Measurements from ENCODE around the gene CFAP157. TPM values are rescaled to one million over a fixed set of nuclear protein-coding genes. Genes with fewer than 3 reads are reported as not detected.

Gene CFAP157
- total RNA-seq, 1 experiment from 2014 or later = 0.22 TPM

DNA sequence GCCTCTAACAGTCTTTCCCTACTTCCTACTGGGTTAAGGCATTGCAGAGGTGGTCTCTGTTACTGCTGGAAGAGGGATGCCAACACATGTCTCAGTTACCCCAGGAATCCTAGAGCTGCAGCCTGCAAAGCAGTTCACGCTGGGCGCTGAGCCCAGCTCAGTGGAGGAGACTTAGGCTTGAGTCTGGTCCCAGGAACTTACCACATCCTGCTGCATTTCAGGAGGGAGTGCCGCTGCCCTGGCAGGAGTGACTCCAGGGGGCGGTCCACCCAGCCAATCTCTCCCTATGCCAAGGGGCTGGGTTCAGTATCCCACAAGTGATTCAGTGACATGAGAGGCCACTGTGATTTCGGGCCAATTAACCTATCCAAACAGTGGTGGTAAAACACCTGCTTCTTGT lies 16.7 kb downstream of the CFAP157 start:
- TF ChIP-seq EZH2 (IDR thresholded peaks at IDR 0.05) = no peak
- no peak for TF ChIP-seq EZH2phosphoT487 (IDR thresholded peaks at IDR 0.05; ENCODE audit: borderline replicate concordance)
- TF ChIP-seq SIN3A (IDR thresholded peaks at IDR 0.05; ENCODE audit: low read depth) = no peak
- TF ChIP-seq ZNF274 (IDR thresholded peaks at IDR 0.05; ENCODE audit: low read depth, low read length) = no peak
- no peak for TF ChIP-seq TCF7L2 (IDR thresholded peaks at IDR 0.05; ENCODE audit: borderline replicate concordance, extremely low read depth, insufficient read depth, insufficient read length)
- no peak for TF ChIP-seq REST (IDR thresholded peaks at IDR 0.05; ENCODE audit: low read depth)
- TF ChIP-seq, protein P1, sequence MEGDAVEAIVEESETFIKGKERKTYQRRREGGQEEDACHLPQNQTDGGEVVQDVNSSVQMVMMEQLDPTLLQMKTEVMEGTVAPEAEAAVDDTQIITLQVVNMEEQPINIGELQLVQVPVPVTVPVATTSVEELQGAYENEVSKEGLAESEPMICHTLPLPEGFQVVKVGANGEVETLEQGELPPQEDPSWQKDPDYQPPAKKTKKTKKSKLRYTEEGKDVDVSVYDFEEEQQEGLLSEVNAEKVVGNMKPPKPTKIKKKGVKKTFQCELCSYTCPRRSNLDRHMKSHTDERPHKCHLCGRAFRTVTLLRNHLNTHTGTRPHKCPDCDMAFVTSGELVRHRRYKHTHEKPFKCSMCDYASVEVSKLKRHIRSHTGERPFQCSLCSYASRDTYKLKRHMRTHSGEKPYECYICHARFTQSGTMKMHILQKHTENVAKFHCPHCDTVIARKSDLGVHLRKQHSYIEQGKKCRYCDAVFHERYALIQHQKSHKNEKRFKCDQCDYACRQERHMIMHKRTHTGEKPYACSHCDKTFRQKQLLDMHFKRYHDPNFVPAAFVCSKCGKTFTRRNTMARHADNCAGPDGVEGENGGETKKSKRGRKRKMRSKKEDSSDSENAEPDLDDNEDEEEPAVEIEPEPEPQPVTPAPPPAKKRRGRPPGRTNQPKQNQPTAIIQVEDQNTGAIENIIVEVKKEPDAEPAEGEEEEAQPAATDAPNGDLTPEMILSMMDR (IDR thresholded peaks at IDR 0.05 in 2 of 3, conservative IDR thresholded peaks at IDR 0.05 in 1 of 3; ENCODE audit: borderline replicate concordance in 1 of 3, insufficient read depth in 1 of 3, low read depth in 2 of 3, low read length in 2 of 3) = no peak
- TF ChIP-seq, protein P2, sequence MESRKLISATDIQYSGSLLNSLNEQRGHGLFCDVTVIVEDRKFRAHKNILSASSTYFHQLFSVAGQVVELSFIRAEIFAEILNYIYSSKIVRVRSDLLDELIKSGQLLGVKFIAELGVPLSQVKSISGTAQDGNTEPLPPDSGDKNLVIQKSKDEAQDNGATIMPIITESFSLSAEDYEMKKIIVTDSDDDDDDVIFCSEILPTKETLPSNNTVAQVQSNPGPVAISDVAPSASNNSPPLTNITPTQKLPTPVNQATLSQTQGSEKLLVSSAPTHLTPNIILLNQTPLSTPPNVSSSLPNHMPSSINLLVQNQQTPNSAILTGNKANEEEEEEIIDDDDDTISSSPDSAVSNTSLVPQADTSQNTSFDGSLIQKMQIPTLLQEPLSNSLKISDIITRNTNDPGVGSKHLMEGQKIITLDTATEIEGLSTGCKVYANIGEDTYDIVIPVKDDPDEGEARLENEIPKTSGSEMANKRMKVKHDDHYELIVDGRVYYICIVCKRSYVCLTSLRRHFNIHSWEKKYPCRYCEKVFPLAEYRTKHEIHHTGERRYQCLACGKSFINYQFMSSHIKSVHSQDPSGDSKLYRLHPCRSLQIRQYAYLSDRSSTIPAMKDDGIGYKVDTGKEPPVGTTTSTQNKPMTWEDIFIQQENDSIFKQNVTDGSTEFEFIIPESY (IDR thresholded peaks at IDR 0.05; ENCODE audit: extremely low read depth, insufficient replicate concordance, low read length) = no peak
- TF ChIP-seq, protein P3, sequence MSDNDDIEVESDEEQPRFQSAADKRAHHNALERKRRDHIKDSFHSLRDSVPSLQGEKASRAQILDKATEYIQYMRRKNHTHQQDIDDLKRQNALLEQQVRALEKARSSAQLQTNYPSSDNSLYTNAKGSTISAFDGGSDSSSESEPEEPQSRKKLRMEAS (IDR thresholded peaks at IDR 0.05) = no peak
- no peak for TF ChIP-seq CEBPB (IDR thresholded peaks at IDR 0.05; ENCODE audit: low read depth)
- no peak for TF ChIP-seq EGR1 (IDR thresholded peaks at IDR 0.05; ENCODE audit: low read depth)
- DNase-seq (ENCODE audit: low read depth, low spot score) (no peak), ATAC-seq (no peak)
- Histone ChIP-seq H2AFZ (ENCODE audit: low read depth, low read length, poor library complexity, severe bottlenecking) (no peak overlapping the region), H3K79me2 (ENCODE audit: insufficient read depth, low read length) (no peaks in the 10 kb centered on the region), H3K9me3 (ENCODE audit: control insufficient read depth in 1 of 2, insufficient read depth in 1 of 2, low read depth in 1 of 2, low read length in 2 of 2) (no peaks in the 10 kb centered on the region), H3K9me2 (ENCODE audit: insufficient read depth) (no peaks in the 10 kb centered on the region), H3K4me3 (replicated peaks in 1 of 2; ENCODE audit: low read depth in 1 of 2, low read length in 2 of 2) (no peak overlapping the region), H3K4me2 (ENCODE audit: low read length) (peak overlapping the region; percentile 10; the same call in 1 of the 2 replicates), H3K27me3 (ENCODE audit: insufficient read depth, low read length) (no peaks in the 10 kb centered on the region), H3K36me3 (ENCODE audit: control insufficient read depth in 1 of 2, insufficient read depth in 2 of 2, low read length in 2 of 2) (no peaks in the 10 kb centered on the region), H3K9ac (ENCODE audit: low read length) (no peak overlapping the region), H3K27ac (ENCODE audit: low read depth, low read length) (peak overlapping the region; percentile 50; the same call in 1 of the 2 replicates), H3K4me1 (ENCODE audit: control insufficient read depth in 1 of 2, insufficient read depth in 2 of 2, low read length in 2 of 2) (peaks cover 54 to 62% of the 10 kb centered on the region in 2 experiments), H4K20me1 (ENCODE audit: insufficient read depth) (no peaks in the 10 kb centered on the region)
- POLR2A ChIA-PET = interaction anchor here (1.1 kb wide), 1 partner anchor 11 kb away, joined by 3 read pairs; the partner anchor contains the start of gene TOR2A
- CTCF ChIA-PET = interaction anchor here (2.7 kb wide), 1 partner anchor 11 kb away, joined by 17 read pairs; the partner anchor contains the start of gene TOR2A
- RAD21 ChIA-PET (ENCODE audit: low non-redundant PET in 1 of 2, low total read pairs in 2 of 2, uncharacterized antibody in 2 of 2, unreplicated experiment in 2 of 2) = no interaction called here
- BruUV-seq (replicated peaks) = no TSS peak
- intact Hi-C loops (cut with micrococcal nuclease) = loop anchor here (5.0 kb wide), 2 partner anchors 111 to 201 kb away; partner anchors contain the start of gene STXBP1
